Activated T-cell treated with anti-CD3 and anti-CD28 coated beads, Interleukin-2, amount 50 U/mL, for 72 hours (primary cell): ENCODE measurements around the gene ZHX3. TPM values are rescaled to one million over a fixed set of nuclear protein-coding genes. Genes with fewer than 3 reads are reported as not detected.

Source experiments
- ATAC-seq, 2 donors: fragments of 150-1000 bp; cut with Tn5 transposase; replicated peaks in 1 of 2; 2 replicates each; pipeline ENCODE4 v1.10.0; 2021; ENCODE audit warnings: moderate library complexity in 2 of 2, mild to moderate bottlenecking in 1 of 2
- DNase-seq, 2 donors: peaks; one replicate each; pipeline ENCODE4 v3.0.0; 2021 to 2022; ENCODE audit warnings: mixed read lengths in 1 of 2
- H3K27ac Mint-ChIP-seq: one replicate; pipeline ENCODE4 v1.8.0; 2022; ENCODE audit warnings: mild to moderate bottlenecking, moderate library complexity, mixed read lengths
- H3K27me3 Mint-ChIP-seq: one replicate; pipeline ENCODE4 v1.8.0; 2022; ENCODE audit warnings: low read depth, mixed read lengths
- H3K36me3 Mint-ChIP-seq, 2 donors: one replicate each; pipeline ENCODE4 v1.8.0; 2022; ENCODE audit warnings: mixed read lengths in 2 of 2, mild to moderate bottlenecking in 1 of 2; ENCODE audit not compliant: insufficient read depth in 2 of 2
- H3K4me1 Mint-ChIP-seq: one replicate; pipeline ENCODE4 v1.8.0; 2022; ENCODE audit warnings: low read depth, mixed read lengths
- H3K4me3 Mint-ChIP-seq, 2 donors: one replicate each; pipeline ENCODE4 v1.8.0; 2022; ENCODE audit warnings: mild to moderate bottlenecking in 2 of 2, mixed read lengths in 2 of 2, moderate library complexity in 2 of 2
- H3K9me3 Mint-ChIP-seq, 2 donors: one replicate each; pipeline ENCODE4 v1.8.0; 2022; ENCODE audit warnings: mixed read lengths in 2 of 2
- total RNA-seq, 2 donors: library from RNA; stranded (reverse); gene quantifications; one replicate each; pipeline ENCODE4 v1.2.3, GENCODE V29; 2022

Gene ZHX3
- total RNA-seq, 2 donors from 2014 or later, result 10.2 to 11.5 TPM

DNA sequence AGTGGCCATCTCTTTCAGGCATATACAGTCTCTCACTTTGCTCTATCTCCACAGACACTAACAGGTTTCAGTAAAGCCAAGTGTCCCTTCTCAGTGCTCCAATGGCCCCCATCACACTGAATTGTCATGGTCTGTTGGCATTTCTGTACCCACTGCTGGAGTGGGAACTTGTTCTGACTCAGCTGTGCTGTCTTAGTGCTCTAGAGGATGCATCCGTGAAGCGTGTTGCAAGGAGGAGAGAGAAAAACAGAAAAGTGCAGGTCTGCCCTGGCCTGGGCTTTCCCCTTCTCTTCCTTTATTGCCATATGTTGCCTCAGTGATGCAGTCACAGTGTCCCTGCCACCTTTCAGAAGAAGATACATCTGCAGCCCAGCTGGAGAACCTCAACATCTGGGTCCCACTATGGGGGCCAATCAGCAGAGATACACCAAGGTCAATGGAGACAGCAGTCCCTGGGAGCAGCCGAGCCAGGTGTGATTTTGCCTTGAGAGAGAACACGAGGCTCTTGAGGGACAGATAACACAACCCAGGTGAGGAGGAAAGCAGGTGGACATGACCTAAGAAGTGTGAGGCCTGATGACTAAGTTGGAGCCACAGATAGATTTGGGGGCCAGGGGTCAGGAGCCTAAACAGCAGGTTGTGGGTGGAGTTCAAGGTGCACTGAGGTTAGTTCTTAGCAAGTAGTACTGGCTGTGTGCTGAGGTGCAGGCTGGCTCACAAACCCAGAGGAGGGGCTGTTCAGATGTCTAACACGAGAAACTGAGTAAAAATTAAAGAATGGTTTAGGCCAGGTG, 185.7 kb downstream of the ZHX3 start:
- DNase-seq, result peak in 1 of 2 donors; percentile 41
- peak; percentile 65 to 67 for ATAC-seq
- Mint-ChIP-seq H3K36me3 (peaks cover 0 to 3% of the 10 kb centered on the region in 2 donors), H3K9me3 (no peaks in the 10 kb centered on the region), H3K4me1 (peaks cover 64% of the 10 kb centered on the region), H3K27me3 (no peaks in the 10 kb centered on the region), H3K27ac (peak overlapping the region; percentile 71), H3K4me3 (peak overlapping the region; percentile 45 to 73)

Other genes starting within 250 kb of the ZHX3 start
- gene PLCG1, start 180.2 kb downstream of the ZHX3 start, total RNA-seq, result 100 to 1,000 TPM; 177 to 221 TPM
- gene LPIN3, start 23.1 kb upstream of the ZHX3 start, total RNA-seq, result 1 to 10 TPM; 2.5 to 2.6 TPM
- not detected for gene EMILIN3, start 49.1 kb upstream of the ZHX3 start, total RNA-seq